ENCODE data around the gene ABRAXAS1. TPM values are rescaled to one million over a fixed set of nuclear protein-coding genes. Genes with fewer than 3 reads are reported as not detected.

Gene ABRAXAS1
- total RNA-seq, 1 experiment from 2014 or later: 24.7 TPM

GRCh38 chr4:83454686-83455085, 30.2 kb downstream of the ABRAXAS1 start:
- H3K4me2 ChIP-seq (ENCODE audit: insufficient read depth, insufficient read length, low read length): peak overlapping the region; percentile 64
- H2AK5ac ChIP-seq (ENCODE audit: insufficient read length, low read length): no peak overlapping the region
- no peak overlapping the region for H2BK15ac ChIP-seq (ENCODE audit: low read depth, low read length)
- H2AFZ ChIP-seq (ENCODE audit: low read length): no peak overlapping the region
- no peak overlapping the region for H3T11ph ChIP-seq (ENCODE audit: low read length)
- TF ChIP-seq CTCF (conservative IDR thresholded peaks at IDR 0.05): no peak
- H3K4me1 ChIP-seq (ENCODE audit: insufficient read depth, low read length): no peaks in the 10 kb centered on the region
- no peak overlapping the region for H3K27ac ChIP-seq (ENCODE audit: insufficient read length, low read depth, low read length)
- peak overlapping the region; percentile 98 to 100 for H3K4me3 Mint-ChIP-seq
- H4K91ac ChIP-seq (ENCODE audit: insufficient read length, low read depth, low read length): no peak overlapping the region
- no peaks in the 10 kb centered on the region for H3K27me3 ChIP-seq (ENCODE audit: insufficient read depth, low read length)
- no peak overlapping the region for H3K56ac ChIP-seq (ENCODE audit: insufficient read length, low read depth, low read length)
- H2BK5ac ChIP-seq (ENCODE audit: insufficient read length, low read length): no peak overlapping the region
- no peaks in the 10 kb centered on the region for H4K20me1 ChIP-seq (ENCODE audit: control insufficient read depth, insufficient read depth, insufficient read length)
- no peak overlapping the region for H2BK20ac ChIP-seq (ENCODE audit: low read depth, low read length, poor library complexity, severe bottlenecking)
- WGBS (ENCODE audit: extremely low coverage, insufficient read length, low lambda C conversion rate): no CpG with 5 or more reads among the region's 6 CpGs
- no peaks in the 10 kb centered on the region for H3K79me1 ChIP-seq (ENCODE audit: insufficient read depth, low read depth, low read length, poor library complexity, severe bottlenecking)
- H3K9ac ChIP-seq (ENCODE audit: extremely low read depth, insufficient read length, low read length): peak overlapping the region; percentile 83
- H3K18ac ChIP-seq (ENCODE audit: insufficient read length, low read depth, low read length): no peak overlapping the region
- no peaks in the 10 kb centered on the region for H3K9me3 ChIP-seq (ENCODE audit: control insufficient read depth, low read depth, low read length)
- H3K23ac ChIP-seq (ENCODE audit: insufficient read length, low read depth, low read length): no peak overlapping the region
- peaks cover 9 to 10% of the 10 kb centered on the region in 2 experiments for H3K4me1 Mint-ChIP-seq
- H3K36me3 Mint-ChIP-seq (ENCODE audit: insufficient read depth in 1 of 3, low read depth in 3 of 3): peaks cover 7 to 44% (median 42%) of the 10 kb centered on the region in 3 experiments; a peak in 6 of 7 replicates
- H3K23me2 ChIP-seq (ENCODE audit: insufficient read length, low read depth, low read length, poor library complexity, severe bottlenecking): peaks cover 4% of the 10 kb centered on the region
- H2BK120ac ChIP-seq (ENCODE audit: low read depth, low read length, poor library complexity, severe bottlenecking): no peak overlapping the region
- no peaks in the 10 kb centered on the region for H3K9me3 Mint-ChIP-seq
- H3K27ac Mint-ChIP-seq: peak overlapping the region in 1 of 3 experiments; percentile 83; a peak in 4 of 7 replicates
- DNase-seq: no peak
- H3K27me3 Mint-ChIP-seq (ENCODE audit: low read depth): no peaks in the 10 kb centered on the region
- H3K4ac ChIP-seq (ENCODE audit: low read depth, low read length): no peak overlapping the region
- no peak overlapping the region for H3K14ac ChIP-seq (ENCODE audit: insufficient read depth, low read length)
- H4K5ac ChIP-seq (ENCODE audit: insufficient read length, low read depth, low read length): no peak overlapping the region
- peaks cover 1% of the 10 kb centered on the region; the same call in 1 of the 2 replicates for H3K79me2 ChIP-seq (ENCODE audit: insufficient read depth, low read length)
- H2BK12ac ChIP-seq (ENCODE audit: insufficient read length, low read depth, low read length): no peak overlapping the region
- H4K8ac ChIP-seq (replicated peaks; ENCODE audit: insufficient read length, low read depth, low read length): no peak overlapping the region
